AG04450 (cell line): ENCODE results near the gene ITM2C. TPM values are rescaled to one million over a fixed set of nuclear protein-coding genes. Genes with fewer than 3 reads are reported as not detected.

Experiments used
- CTCF ChIA-PET: fragments of 300-600, 350-600 bp; formaldehyde crosslinking; extraction: SDS; loops from one replicate; lab custom pipeline; 2022; ENCODE audit warnings: antibody characterized with exemption, inconsistent platforms; lab: Charles Lee
- POLR2A ChIA-PET: fragments of 350-600 bp; formaldehyde crosslinking; extraction: SDS; loops from one replicate; lab custom pipeline; 2021; ENCODE audit warnings: antibody characterized with exemption, inconsistent platforms; lab: Yijun Ruan, JAX
- DNase-seq: peaks from one replicate; pipeline ENCODE4 v3.0.0-alpha.2; 2011; ENCODE audit warnings: low read depth, low spot score
- H3K27ac ChIP-seq: one replicate; pipeline ENCODE4 v1.5.1; 2012; ENCODE audit warnings: low read depth, low read length, control low read depth
- H3K27me3 ChIP-seq: one replicate; pipeline ENCODE4 v1.6.0; 2012; ENCODE audit warnings: low read length; ENCODE audit not compliant: control insufficient read depth, insufficient read depth
- H3K4me3 ChIP-seq: 2 replicates; pipeline ENCODE4 v1.5.1; 2011; ENCODE audit warnings: mild to moderate bottlenecking, low read depth, low read length, control low read depth
- H3K9me3 ChIP-seq: 2 replicates; pipeline ENCODE4 v1.5.1; 2012; ENCODE audit warnings: low read length; ENCODE audit not compliant: control insufficient read depth, insufficient read depth
- polyA minus RNA-seq: library from RNA; depleted of rRNA, polyadenylated mRNA; stranded (reverse); fragments of >200 nt; gene quantifications from 2 replicates; pipeline ENCODE4 v1.2.3, GENCODE V29; 2011; rRNA and poly(A)+ RNA removed
- polyA plus RNA-seq: library from polyadenylated mRNA; depleted of rRNA; stranded (reverse); fragments of >200 nt; gene quantifications from 2 replicates; pipeline ENCODE4 v1.2.3, GENCODE V29; 2011; rRNA removed
- TF ChIP-seq, protein P1 (sequence below): IDR thresholded peaks from 2 replicates; pipeline ENCODE4 v1.5.1; 2011; ENCODE audit warnings: low read depth, low read length, control low read depth, inconsistent platforms

The ITM2C gene, protein sequence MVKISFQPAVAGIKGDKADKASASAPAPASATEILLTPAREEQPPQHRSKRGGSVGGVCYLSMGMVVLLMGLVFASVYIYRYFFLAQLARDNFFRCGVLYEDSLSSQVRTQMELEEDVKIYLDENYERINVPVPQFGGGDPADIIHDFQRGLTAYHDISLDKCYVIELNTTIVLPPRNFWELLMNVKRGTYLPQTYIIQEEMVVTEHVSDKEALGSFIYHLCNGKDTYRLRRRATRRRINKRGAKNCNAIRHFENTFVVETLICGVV
- 371 and 551 TPM in 2 replicates for polyA plus RNA-seq
- polyA minus RNA-seq = 169 and 246 TPM in 2 replicates

DNA sequence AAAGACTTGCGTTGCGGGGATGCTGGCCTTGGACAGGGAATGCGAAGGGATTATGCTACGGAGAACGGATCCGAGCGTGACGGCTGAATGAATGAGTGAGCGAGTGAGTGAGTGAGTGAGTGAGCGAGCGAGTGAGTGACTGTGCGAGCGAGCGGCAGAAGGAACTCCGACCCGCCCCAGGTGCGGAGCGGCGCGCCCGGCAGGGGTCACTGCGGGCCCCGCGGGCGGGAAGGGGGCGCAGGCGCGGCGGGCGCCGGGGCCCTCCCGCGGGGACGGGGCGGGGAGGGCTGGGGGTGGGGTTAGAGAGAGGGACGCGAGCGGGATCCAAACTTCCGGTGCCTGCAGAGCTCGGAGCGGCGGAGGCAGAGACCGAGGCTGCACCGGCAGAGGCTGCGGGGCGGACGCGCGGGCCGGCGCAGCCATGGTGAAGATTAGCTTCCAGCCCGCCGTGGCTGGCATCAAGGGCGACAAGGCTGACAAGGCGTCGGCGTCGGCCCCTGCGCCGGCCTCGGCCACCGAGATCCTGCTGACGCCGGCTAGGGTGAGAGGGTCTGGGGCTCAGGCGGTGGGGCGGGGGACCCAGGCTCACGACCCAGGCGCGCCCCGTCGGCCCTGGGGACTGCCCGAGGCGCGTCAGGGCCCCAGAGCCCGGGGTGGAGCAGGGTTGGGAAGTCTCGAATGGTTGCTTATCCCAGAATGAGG lies at the start of gene ITM2C:
Gene ITM2C (plus strand): TSS at position 338 of the 702 bp plus-strand sequence. CDS start 84 bp downstream, at position 422.
- Histone ChIP-seq H3K27ac (no peak within 1 kb of the TSS), H3K4me3 (peak within 1 kb of the TSS; percentile 82), H3K9me3 (peaks cover 3% of the 10 kb centered on the region; the same call in 1 of the 2 replicates), H3K27me3 (peaks cover 28% of the 10 kb centered on the region)
- DNase-seq = peak; percentile 7
- ChIA-PET CTCF (interaction anchor here (0.5 to 1.8 kb wide), 10 partner anchors 13 to 547 kb away, joined by 3 to 12 read pairs (median 3); no protein-coding TSS in a partner anchor), POLR2A (interaction anchor here (0.6 kb wide), 2 partner anchors 9 to 721 kb away, joined by 4 to 5 read pairs; no protein-coding TSS in a partner anchor)
- TF ChIP-seq, protein P1, sequence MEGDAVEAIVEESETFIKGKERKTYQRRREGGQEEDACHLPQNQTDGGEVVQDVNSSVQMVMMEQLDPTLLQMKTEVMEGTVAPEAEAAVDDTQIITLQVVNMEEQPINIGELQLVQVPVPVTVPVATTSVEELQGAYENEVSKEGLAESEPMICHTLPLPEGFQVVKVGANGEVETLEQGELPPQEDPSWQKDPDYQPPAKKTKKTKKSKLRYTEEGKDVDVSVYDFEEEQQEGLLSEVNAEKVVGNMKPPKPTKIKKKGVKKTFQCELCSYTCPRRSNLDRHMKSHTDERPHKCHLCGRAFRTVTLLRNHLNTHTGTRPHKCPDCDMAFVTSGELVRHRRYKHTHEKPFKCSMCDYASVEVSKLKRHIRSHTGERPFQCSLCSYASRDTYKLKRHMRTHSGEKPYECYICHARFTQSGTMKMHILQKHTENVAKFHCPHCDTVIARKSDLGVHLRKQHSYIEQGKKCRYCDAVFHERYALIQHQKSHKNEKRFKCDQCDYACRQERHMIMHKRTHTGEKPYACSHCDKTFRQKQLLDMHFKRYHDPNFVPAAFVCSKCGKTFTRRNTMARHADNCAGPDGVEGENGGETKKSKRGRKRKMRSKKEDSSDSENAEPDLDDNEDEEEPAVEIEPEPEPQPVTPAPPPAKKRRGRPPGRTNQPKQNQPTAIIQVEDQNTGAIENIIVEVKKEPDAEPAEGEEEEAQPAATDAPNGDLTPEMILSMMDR = peak; percentile 44

DNA sequence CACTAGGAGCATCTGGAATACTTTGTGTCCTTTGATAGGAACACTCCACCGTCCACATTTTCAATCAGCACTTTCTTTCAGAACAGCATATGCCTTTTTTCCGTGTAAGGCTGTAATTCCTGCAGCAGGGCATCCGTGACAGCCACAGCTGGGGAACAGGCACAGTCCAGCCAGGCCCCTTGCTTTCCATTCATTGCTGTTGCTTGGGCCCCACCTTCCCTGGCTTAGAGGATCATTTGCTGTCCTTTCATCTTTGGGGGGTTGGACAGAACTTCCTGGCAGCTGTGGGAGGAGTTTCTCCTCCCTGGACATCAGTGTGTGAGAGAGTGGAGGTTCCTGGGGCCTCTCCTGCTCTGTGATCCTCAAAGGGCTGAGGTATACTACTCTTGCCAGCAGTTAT lies 49.7 kb upstream of the ITM2C start:
- no peak for DNase-seq
- POLR2A ChIA-PET = no interaction called here

DNA sequence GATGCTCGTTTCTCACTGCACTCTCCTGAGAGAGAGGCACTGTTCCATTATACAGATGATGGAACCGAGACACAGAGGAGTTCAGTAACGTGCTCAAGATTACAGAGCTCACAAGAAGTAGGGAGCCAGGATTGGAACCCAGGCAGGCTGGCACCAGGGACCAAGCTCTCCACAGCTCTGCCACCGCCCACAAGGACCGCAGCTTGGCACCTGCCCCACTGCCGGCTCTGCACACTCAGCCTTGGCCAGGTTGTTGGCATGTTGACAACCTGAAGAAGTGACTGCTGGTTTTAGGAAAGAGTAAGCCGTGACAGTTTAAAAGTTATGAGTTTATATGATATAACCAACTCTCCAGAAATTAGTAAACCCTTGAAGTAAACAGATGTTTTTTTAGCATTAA lies 48.0 kb upstream of the ITM2C start:
- no peaks in the 10 kb centered on the region for H3K27me3 ChIP-seq
- H3K27ac ChIP-seq = no peak overlapping the region
- TF ChIP-seq, protein P1 = no peak
- H3K9me3 ChIP-seq = no peaks in the 10 kb centered on the region
- DNase-seq = no peak
- POLR2A ChIA-PET = no interaction called here
- no peak overlapping the region for H3K4me3 ChIP-seq
- CTCF ChIA-PET = interaction anchor here (0.6 to 3.4 kb wide), 5 partner anchors 8 to 236 kb away, joined by 3 to 14 read pairs (median 3); no protein-coding TSS in a partner anchor

More for the DNA sequence above, 49.7 kb upstream of the ITM2C start:
- TF ChIP-seq, protein P1 = no peak
- no peaks in the 10 kb centered on the region for H3K27me3 ChIP-seq
- CTCF ChIA-PET = interaction anchor here (1.6 to 3.4 kb wide), 3 partner anchors 9 to 101 kb away, joined by 9 to 14 read pairs (median 11); no protein-coding TSS in a partner anchor
- no peak overlapping the region for H3K4me3 ChIP-seq
- H3K9me3 ChIP-seq = no peaks in the 10 kb centered on the region
- H3K27ac ChIP-seq = no peak overlapping the region

DNA sequence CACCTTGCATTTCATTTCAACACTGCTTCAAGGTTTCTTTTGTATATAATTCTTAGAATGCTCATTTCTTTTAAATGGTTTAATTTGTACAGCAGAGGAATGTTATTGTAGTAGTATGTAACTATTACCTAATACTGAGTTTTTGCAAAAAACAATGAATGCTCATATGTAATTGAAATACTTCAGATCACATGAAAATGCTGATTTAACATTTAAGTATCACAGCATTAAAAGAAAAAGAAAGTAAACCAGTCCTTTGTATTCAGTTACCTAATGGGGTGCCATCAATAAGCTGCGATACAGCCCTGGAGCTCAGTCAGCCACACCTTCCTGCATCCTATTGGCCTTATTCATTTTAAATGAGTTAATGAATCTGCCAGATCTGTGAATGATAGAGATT lies 45.3 kb upstream of the ITM2C start:
- CTCF ChIA-PET = interaction anchor here (0.6 to 2.0 kb wide), 4 partner anchors 12 to 233 kb away, joined by 4 to 8 read pairs (median 6); no protein-coding TSS in a partner anchor
- POLR2A ChIA-PET = no interaction called here
- no peak overlapping the region for H3K27ac ChIP-seq
- no peaks in the 10 kb centered on the region for H3K9me3 ChIP-seq
- TF ChIP-seq, protein P1 = no peak
- H3K27me3 ChIP-seq = no peaks in the 10 kb centered on the region
- no peak for DNase-seq
- H3K4me3 ChIP-seq = no peak overlapping the region
